Right atrium auricular region (tissue), 2 donors: Measurements from ENCODE around the gene VAV3. TPM values are rescaled to one million over a fixed set of nuclear protein-coding genes. Genes with fewer than 3 reads are reported as not detected.
"Not testable (repeated sequence)": the region's sequence is repeated elsewhere in the genome, so short reads cannot be mapped to it uniquely, and the experiment has no call there.

Source experiments
- DNase-seq: peaks from one replicate; pipeline ENCODE4 v3.0.0-alpha.2; 2019; ENCODE audit warnings: low spot score
- H3K27ac ChIP-seq, 2 donors: fragments of 200-600 bp; sonication (generic); 1 replicate in 1 of 2; 2 replicates in 1 of 2; pipeline ENCODE4 v1.5.1; 2016 to 2019
- H3K27me3 ChIP-seq, 2 donors: fragments of 200-600 bp; sonication (generic); one replicate each; pipeline versions ENCODE4 v1.5.1 to v1.6.0; 2017 to 2019
- H3K36me3 ChIP-seq: fragments of 200-600 bp; sonication (generic); one replicate; pipeline ENCODE4 v1.5.1; 2016
- H3K4me1 ChIP-seq, 2 donors: fragments of 200-600 bp; sonication (generic); one replicate each; pipeline versions ENCODE4 v1.5.1 to v1.6.0; 2017 to 2019
- H3K4me3 ChIP-seq, 2 donors: fragments of 200-600 bp; sonication (generic); 1 replicate in 1 of 2; 2 replicates in 1 of 2; pipeline ENCODE4 v1.5.1; 2017 to 2019; ENCODE audit warnings: mild to moderate bottlenecking in 1 of 2, moderate library complexity in 1 of 2
- H3K9me3 ChIP-seq, 2 donors: fragments of 200-600 bp; sonication (generic); one replicate each; pipeline ENCODE4 v1.5.1; 2019
- CTCF ChIP-seq, 2 donors: fragments of 200-600 bp; sonication (generic); IDR thresholded peaks; one replicate each; pipeline ENCODE4 v1.5.1; 2019; ENCODE audit warnings: antibody characterized with exemption in 2 of 2
- total RNA-seq, 2 donors: library from RNA; depleted of rRNA; stranded (reverse); fragments of >200 nt; gene quantifications; one replicate each; pipeline ENCODE4 v1.1.0, GENCODE V29; 2016

VAV3 gene
- total RNA-seq, 2 donors from 2014 or later, result 2.0 to 2.8 TPM

GRCh38 chr1:107894605-107895004 lies 70.4 kb downstream of the VAV3 start:
- DNase-seq, result no peak
- H3K9me3 ChIP-seq, result no peaks in the 10 kb centered on the region
- no peaks in the 10 kb centered on the region for H3K27me3 ChIP-seq
- H3K27ac ChIP-seq, result no peak overlapping the region
- no peak for TF ChIP-seq CTCF (IDR thresholded peaks at IDR 0.05)
- no peaks in the 10 kb centered on the region for H3K36me3 ChIP-seq
- peaks cover 0 to 8% of the 10 kb centered on the region in 2 donors for H3K4me1 ChIP-seq
- no peak overlapping the region for H3K4me3 ChIP-seq

- H3K4me1 ChIP-seq, H3K27me3 ChIP-seq, DNase-seq, H3K9me3 ChIP-seq, H3K4me3 ChIP-seq, H3K36me3 ChIP-seq, H3K27ac ChIP-seq: not testable (repeated sequence)
Measured at GRCh38 chr1:107893350-107893749, 71.6 kb downstream of the VAV3 start.

- DNase-seq, result no peak
- Histone ChIP-seq H3K4me3 (no peak overlapping the region), H3K4me1 (no peaks in the 10 kb centered on the region), H3K27ac (no peak overlapping the region), H3K27me3 (no peaks in the 10 kb centered on the region), H3K9me3 (no peaks in the 10 kb centered on the region), H3K36me3 (no peaks in the 10 kb centered on the region)
- TF ChIP-seq CTCF (IDR thresholded peaks at IDR 0.05), result no peak
Measured at GRCh38 chr1:107889524-107889923, 75.5 kb downstream of the VAV3 start.

- no peak for DNase-seq
- TF ChIP-seq CTCF (IDR thresholded peaks at IDR 0.05), result no peak
- Histone ChIP-seq H3K27me3 (no peaks in the 10 kb centered on the region), H3K4me3 (no peak overlapping the region), H3K9me3 (no peaks in the 10 kb centered on the region), H3K4me1 (no peaks in the 10 kb centered on the region), H3K36me3 (no peaks in the 10 kb centered on the region), H3K27ac (no peak overlapping the region)
Measured at GRCh38 chr1:107883562-107883961, 81.4 kb downstream of the VAV3 start.

- Histone ChIP-seq H3K27ac (no peak overlapping the region), H3K4me3 (no peak overlapping the region), H3K27me3 (no peaks in the 10 kb centered on the region), H3K36me3 (no peaks in the 10 kb centered on the region), H3K4me1 (no peaks in the 10 kb centered on the region), H3K9me3 (no peaks in the 10 kb centered on the region)
- TF ChIP-seq CTCF (IDR thresholded peaks at IDR 0.05), result no peak
- no peak for DNase-seq
Measured at GRCh38 chr1:107879927-107880326, 85.1 kb downstream of the VAV3 start.

GRCh38 chr1:107879346-107879745 lies 85.6 kb downstream of the VAV3 start:
- DNase-seq, result no peak
- H3K9me3 ChIP-seq, result no peaks in the 10 kb centered on the region
- H3K27me3 ChIP-seq, result no peaks in the 10 kb centered on the region
- H3K4me1 ChIP-seq, result no peaks in the 10 kb centered on the region
- TF ChIP-seq CTCF (IDR thresholded peaks at IDR 0.05), result no peak
- no peak overlapping the region for H3K27ac ChIP-seq
- H3K4me3 ChIP-seq, result no peak overlapping the region
- no peaks in the 10 kb centered on the region for H3K36me3 ChIP-seq
